GM21528 (cell line): Measurements from ENCODE around the gene PELI2.

ENCODE experiments used
- ATAC-seq: cut with Tn5 transposase; IDR thresholded peaks from one replicate; pipeline ENCODE4 v1.9.1; 2021; ENCODE audit warnings: mild to moderate bottlenecking, moderate library complexity; ENCODE audit not compliant: unreplicated experiment, low FRiP score

The PELI2 gene

GRCh38 chr14:56168007-56168616 is 49.9 kb downstream of the PELI2 start:
- ATAC-seq: no peak

- ATAC-seq: no peak
These were observed 51.8 kb downstream of the PELI2 start for GRCh38 chr14:56170028-56170427.

- ATAC-seq: no peak
These were observed 52.7 kb downstream of the PELI2 start for GRCh38 chr14:56170877-56171422.

- ATAC-seq: no peak
These were observed 53.9 kb downstream of the PELI2 start for GRCh38 chr14:56172074-56172473.

- no peak for ATAC-seq
These were observed 54.4 kb downstream of the PELI2 start for GRCh38 chr14:56172571-56172971.

- no peak for ATAC-seq
These were observed 55.2 kb downstream of the PELI2 start for GRCh38 chr14:56173365-56173922.

- ATAC-seq: no peak
These were observed 57.6 kb downstream of the PELI2 start for GRCh38 chr14:56175773-56176172.

- ATAC-seq: no peak
These were observed 58.3 kb downstream of the PELI2 start for GRCh38 chr14:56176530-56176929.

GRCh38 chr14:56177036-56177435 is 58.8 kb downstream of the PELI2 start:
- no peak for ATAC-seq

GRCh38 chr14:56180754-56181542 is 62.7 kb downstream of the PELI2 start:
- ATAC-seq: no peak

GRCh38 chr14:56181681-56182085 is 63.5 kb downstream of the PELI2 start:
- no peak for ATAC-seq

GRCh38 chr14:56182410-56182809 is 64.2 kb downstream of the PELI2 start:
- no peak for ATAC-seq

- no peak for ATAC-seq
These were observed 65.5 kb downstream of the PELI2 start for GRCh38 chr14:56183631-56184157.

- ATAC-seq: no peak
These were observed 67.8 kb downstream of the PELI2 start for GRCh38 chr14:56185992-56186391.

- no peak for ATAC-seq
These were observed 69.5 kb downstream of the PELI2 start for GRCh38 chr14:56187736-56188135.

GRCh38 chr14:56189307-56189706 is 71.1 kb downstream of the PELI2 start:
- ATAC-seq: no peak

- no peak for ATAC-seq
These were observed 75.1 kb downstream of the PELI2 start for GRCh38 chr14:56193347-56193746.

GRCh38 chr14:56194042-56194441 is 75.8 kb downstream of the PELI2 start:
- no peak for ATAC-seq

GRCh38 chr14:56195223-56195622 is 77.0 kb downstream of the PELI2 start:
- no peak for ATAC-seq

GRCh38 chr14:56195704-56196103 is 77.5 kb downstream of the PELI2 start:
- ATAC-seq: peak; percentile 81

- ATAC-seq: no peak
These were observed 78.1 kb downstream of the PELI2 start for GRCh38 chr14:56196274-56196673.
